HCT116 (cell line): ENCODE data around the gene LCE2A.

Source experiments
- EGR1 ChIP-seq: IDR thresholded peaks from 2 replicates; pipeline ENCODE4 v1.6.1; 2012; ENCODE audit warnings: low read depth
- EZH2 ChIP-seq: fragments of 200-600 bp; sonication (generic); IDR thresholded peaks from 2 replicates; pipeline ENCODE4 v1.6.1; 2017; ENCODE audit warnings: antibody characterized with exemption, mixed run types
- EZH2phosphoT487 ChIP-seq: fragments of 200-600 bp; IDR thresholded peaks from 2 replicates; pipeline ENCODE4 v1.6.1; 2018; ENCODE audit warnings: antibody characterized with exemption, borderline replicate concordance
- JUND ChIP-seq: IDR thresholded peaks from 2 replicates; pipeline ENCODE4 v1.6.1; 2012
- POLR2A ChIP-seq: IDR thresholded peaks from 2 replicates; pipeline ENCODE4 v1.7.0; 2011; ENCODE audit warnings: borderline replicate concordance; ENCODE audit not compliant: insufficient read depth, insufficient read length; ENCODE audit errors: extremely low read depth
- POLR2AphosphoS5 ChIP-seq: IDR thresholded peaks from 2 replicates; pipeline ENCODE4 v1.6.1; 2011; ENCODE audit warnings: mild to moderate bottlenecking, low read depth, low read length, moderate library complexity
- REST ChIP-seq: IDR thresholded peaks from 2 replicates; pipeline ENCODE4 v1.6.1; 2012; ENCODE audit warnings: low read depth
- SIN3A ChIP-seq: IDR thresholded peaks from 2 replicates; pipeline ENCODE4 v1.6.1; 2012; ENCODE audit warnings: low read depth
- SP1 ChIP-seq: IDR thresholded peaks from 2 replicates; pipeline ENCODE4 v1.6.1; 2012; ENCODE audit warnings: low read depth
- YY1 ChIP-seq: IDR thresholded peaks from 2 replicates; pipeline ENCODE4 v1.6.1; 2011; ENCODE audit warnings: low read length, low read depth, moderate library complexity, mild to moderate bottlenecking; ENCODE audit not compliant: insufficient replicate concordance; ENCODE audit errors: extremely low read depth
- ZNF274 ChIP-seq: fragments of 200-500 bp; sonication (Bioruptor generic); IDR thresholded peaks from 2 replicates; pipeline ENCODE4 v1.6.1; 2014; ENCODE audit warnings: mild to moderate bottlenecking, low read depth, low read length, inconsistent platforms
- TF ChIP-seq, protein P1 (sequence below), 3 experiments: fragments of 200-600 bp in 1 of 3; sonication (generic) in 1 of 3; IDR thresholded peaks in 2 of 3; conservative IDR thresholded peaks in 1 of 3; 2 replicates each; pipeline ENCODE4 v1.5.1; 2012 to 2017; ENCODE audit warnings: low read depth in 2 of 3, low read length in 2 of 3, antibody characterized with exemption in 1 of 3, borderline replicate concordance in 1 of 3, control low read depth in 1 of 3, mild to moderate bottlenecking in 1 of 3, mixed read lengths in 1 of 3, mixed run types in 1 of 3, moderate library complexity in 1 of 3; ENCODE audit not compliant: insufficient read depth in 1 of 3
- TF ChIP-seq, protein P2 (sequence below): IDR thresholded peaks from 2 replicates; pipeline ENCODE4 v1.6.1; 2012

GRCh38 chr1:152657677-152658076 is 40.5 kb upstream of the LCE2A start:
- TF ChIP-seq SIN3A = no peak
- no peak for TF ChIP-seq POLR2A
- TF ChIP-seq, protein P1, sequence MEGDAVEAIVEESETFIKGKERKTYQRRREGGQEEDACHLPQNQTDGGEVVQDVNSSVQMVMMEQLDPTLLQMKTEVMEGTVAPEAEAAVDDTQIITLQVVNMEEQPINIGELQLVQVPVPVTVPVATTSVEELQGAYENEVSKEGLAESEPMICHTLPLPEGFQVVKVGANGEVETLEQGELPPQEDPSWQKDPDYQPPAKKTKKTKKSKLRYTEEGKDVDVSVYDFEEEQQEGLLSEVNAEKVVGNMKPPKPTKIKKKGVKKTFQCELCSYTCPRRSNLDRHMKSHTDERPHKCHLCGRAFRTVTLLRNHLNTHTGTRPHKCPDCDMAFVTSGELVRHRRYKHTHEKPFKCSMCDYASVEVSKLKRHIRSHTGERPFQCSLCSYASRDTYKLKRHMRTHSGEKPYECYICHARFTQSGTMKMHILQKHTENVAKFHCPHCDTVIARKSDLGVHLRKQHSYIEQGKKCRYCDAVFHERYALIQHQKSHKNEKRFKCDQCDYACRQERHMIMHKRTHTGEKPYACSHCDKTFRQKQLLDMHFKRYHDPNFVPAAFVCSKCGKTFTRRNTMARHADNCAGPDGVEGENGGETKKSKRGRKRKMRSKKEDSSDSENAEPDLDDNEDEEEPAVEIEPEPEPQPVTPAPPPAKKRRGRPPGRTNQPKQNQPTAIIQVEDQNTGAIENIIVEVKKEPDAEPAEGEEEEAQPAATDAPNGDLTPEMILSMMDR (IDR thresholded peaks at IDR 0.05 in 2 of 3, conservative IDR thresholded peaks at IDR 0.05 in 1 of 3; ENCODE audit: borderline replicate concordance in 1 of 3, insufficient read depth in 1 of 3, low read depth in 2 of 3, low read length in 2 of 3) = no peak
- no peak for TF ChIP-seq POLR2AphosphoS5
- TF ChIP-seq, protein P2, sequence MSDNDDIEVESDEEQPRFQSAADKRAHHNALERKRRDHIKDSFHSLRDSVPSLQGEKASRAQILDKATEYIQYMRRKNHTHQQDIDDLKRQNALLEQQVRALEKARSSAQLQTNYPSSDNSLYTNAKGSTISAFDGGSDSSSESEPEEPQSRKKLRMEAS = no peak
- no peak for TF ChIP-seq EGR1
- TF ChIP-seq ZNF274 = no peak
- TF ChIP-seq REST = no peak
- TF ChIP-seq EZH2 = no peak
- TF ChIP-seq EZH2phosphoT487 = no peak
- TF ChIP-seq YY1 = no peak
- TF ChIP-seq SP1 = no peak
- no peak for TF ChIP-seq JUND
